Hepatic stellate cell (primary cell): ENCODE measurements around the gene DEFB115.
"Not testable (repeated sequence)": the region's sequence is repeated elsewhere in the genome, so short reads cannot be mapped to it uniquely, and the experiment has no call there.

ENCODE experiments used
- DNase-seq: peaks from one replicate; pipeline ENCODE4 v3.0.0; 2011; ENCODE audit warnings: low spot score

The DEFB115 gene

DNA sequence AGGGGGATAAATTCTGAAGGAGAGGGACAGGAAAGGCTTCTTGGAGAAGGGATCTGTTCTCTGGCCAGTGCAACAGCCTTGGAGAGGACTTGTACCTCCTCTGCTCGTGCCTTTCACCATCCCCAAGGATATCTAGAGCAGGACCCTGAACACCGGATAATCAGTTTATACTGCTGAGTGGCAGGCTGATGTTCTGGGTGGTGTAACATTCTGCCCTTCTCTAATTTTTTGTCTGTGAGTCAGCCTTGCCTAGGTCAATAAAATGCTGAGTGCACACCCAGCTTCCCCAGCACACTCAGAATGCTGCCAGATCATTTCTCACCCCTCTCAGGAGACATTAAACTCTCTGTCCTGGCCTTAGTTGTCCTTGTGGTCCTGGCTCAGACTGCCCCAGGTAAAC, at the start of gene DEFB115:
TSS of gene DEFB115 (plus strand) at position 301 of the 400 bp plus-strand sequence. CDS start at position 301, 0 bp downstream.
- DNase-seq: no peak

GRCh38 chr20:31236953-31237352, 20.5 kb upstream of the DEFB115 start:
- no peak for DNase-seq

- DNase-seq: no peak
These were observed 19.7 kb upstream of the DEFB115 start for GRCh38 chr20:31237763-31238162.

DNA sequence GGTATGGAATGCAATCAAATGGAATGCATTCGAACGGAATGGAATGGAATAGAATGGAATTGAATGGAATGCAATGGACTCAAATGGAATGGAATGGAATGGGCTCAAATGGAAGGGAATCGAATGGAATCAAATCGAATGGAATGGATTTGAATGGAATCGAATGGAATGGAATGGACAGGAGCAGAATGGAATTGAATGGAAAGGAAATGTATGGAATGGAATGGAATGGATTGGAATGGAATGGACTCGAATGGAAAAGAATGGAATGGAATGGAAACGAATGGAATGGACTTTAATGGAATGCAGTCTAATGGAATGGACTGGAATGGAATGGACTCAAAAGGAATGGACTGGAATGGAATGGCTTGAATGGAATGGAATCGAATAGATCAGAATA, 18.3 kb upstream of the DEFB115 start:
- DNase-seq: no peak

- DNase-seq: no peak
These were observed 505 bp upstream of the DEFB115 start for GRCh38 chr20:31256959-31257358.

- DNase-seq: no peak
These were observed 3.0 kb downstream of the DEFB115 start for GRCh38 chr20:31260326-31260932.

DNA sequence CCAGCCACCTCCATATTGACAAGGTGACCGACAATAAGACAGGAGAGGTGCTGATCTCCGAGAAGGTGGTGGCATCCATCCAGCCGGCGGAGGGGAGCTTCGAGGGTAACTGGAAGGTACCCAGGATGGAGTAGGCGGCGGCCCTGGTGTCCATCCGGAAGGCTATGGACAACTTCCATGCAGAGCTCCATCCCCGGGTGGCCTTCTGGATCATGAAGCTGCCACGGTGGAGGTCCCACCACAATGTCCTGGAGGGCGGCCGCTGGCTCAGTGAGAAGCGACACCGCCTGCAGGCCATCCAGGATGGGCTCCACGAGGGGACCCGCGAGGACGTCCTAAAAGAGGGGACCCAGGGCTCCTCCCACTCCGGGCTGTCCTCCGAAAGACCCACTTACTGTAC, 17.0 kb downstream of the DEFB115 start:
- no peak for DNase-seq

- DNase-seq: no peak
These were observed 20.7 kb downstream of the DEFB115 start for GRCh38 chr20:31278178-31278577.

- not testable (repeated sequence) for DNase-seq
These were observed 27.5 kb downstream of the DEFB115 start for GRCh38 chr20:31284964-31285363.

GRCh38 chr20:31308535-31309162, 51.2 kb downstream of the DEFB115 start, which contains the start of gene DEFB116:
Gene DEFB116 (minus strand): TSS chr20:31308585. CDS start chr20:31308585, 0 bp downstream.
- no peak for DNase-seq
